Retina (tissue), 1 donor: Measurements from ENCODE around the gene CD101.

Experiments
- DNase-seq: peaks from one replicate; pipeline ENCODE4 v3.0.0-alpha.2; 2016

Gene CD101

DNA sequence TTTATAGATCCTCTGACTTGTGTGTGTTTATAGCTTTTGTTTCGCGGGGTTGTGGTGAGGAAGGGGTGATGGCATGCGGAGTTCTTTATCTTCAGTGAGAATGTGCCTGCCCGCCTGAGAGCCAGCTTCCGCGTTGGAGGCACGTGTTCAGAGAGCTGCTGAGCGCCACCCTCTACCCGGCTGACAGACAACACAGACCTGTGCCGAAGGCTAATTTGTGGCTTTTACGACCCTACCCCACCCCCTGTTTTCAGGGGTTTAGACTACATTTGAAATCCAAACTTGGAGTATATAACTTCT lies 14.4 kb upstream of the CD101 start:
- no peak for DNase-seq

DNA sequence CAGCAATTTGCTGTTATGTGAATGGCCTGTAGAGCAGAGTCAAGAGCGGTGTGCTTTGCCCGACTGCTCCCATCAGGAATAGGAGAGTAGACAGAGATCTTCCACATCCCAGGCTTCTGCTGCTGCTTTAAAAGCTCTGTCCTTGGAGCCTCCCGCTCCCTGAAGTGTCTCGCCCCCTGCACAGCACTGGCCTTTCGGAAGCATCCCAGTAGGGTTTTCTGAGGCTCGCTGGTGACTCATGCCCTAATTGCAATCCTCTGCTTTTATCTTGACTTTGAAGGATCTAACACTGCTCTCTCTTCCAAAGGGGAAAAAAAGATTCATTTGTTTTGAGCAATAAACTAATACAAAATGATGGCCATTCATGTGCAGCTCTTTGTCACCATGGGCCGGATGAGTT lies 13.3 kb upstream of the CD101 start:
- DNase-seq, result no peak

DNA sequence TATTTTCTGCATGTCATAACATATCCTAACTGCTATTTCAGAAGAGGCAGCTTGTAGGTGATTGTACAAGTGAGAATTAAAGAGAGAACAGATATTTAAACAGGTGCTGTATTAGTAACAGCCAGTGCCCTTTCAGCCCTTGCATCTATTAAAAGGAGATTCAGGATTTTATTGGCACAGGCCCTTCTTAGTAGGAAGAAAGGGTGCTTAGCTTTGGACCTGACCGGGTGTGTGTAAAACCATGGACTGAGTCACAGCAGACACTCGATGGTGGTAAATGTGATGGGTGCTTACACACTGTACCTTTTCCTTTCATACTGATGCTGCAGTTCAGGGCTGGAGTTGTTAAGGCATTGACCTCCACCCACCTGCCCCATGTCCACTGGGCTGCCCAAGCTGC lies 12.7 kb upstream of the CD101 start:
- DNase-seq, result no peak

DNA sequence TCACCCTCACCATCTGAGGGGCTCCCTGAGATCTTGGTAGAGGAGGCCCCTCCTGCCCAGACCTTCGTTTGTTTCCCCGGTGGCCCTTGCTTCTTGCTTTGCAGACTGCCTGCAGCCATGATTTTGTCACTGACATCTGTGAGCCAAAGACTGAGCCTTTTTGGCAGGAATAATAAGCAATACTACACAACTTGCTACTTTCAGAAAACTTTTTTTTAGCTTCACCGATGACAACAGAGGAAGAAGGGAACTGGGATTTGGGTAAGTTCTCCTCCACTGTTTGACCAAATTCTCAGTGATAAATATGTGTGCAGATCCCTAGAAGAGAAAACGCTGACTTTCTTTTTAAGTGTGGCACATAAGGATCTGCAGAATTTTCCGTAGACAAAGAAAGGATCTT lies 11.7 kb upstream of the CD101 start:
- DNase-seq, result no peak

DNA sequence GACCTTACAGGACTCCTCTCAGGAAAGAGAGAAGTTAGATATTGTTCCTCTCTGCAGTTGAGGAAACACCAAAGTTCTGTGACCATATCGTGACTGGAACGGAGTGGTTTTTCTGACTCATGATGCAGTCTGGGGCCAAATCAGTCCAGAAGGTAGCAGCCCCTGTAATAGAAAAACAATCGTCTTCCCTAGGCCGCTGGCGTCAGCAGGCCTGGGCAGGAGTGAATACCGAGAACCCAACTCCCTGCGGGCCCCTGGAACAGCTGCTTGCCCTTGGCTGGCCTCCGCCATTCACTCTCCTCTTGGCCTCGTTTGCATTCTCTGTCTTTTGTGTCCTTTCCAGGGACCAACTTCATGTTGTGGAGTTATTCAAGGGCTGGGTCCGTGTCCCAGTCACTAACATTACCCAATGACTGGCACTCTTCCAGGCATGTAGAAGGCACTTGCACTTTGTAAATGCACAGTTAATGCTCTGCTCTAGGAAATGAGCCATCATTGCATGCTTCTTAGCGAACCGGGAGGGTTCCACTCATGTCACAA lies 10.9 kb upstream of the CD101 start:
- no peak for DNase-seq

DNA sequence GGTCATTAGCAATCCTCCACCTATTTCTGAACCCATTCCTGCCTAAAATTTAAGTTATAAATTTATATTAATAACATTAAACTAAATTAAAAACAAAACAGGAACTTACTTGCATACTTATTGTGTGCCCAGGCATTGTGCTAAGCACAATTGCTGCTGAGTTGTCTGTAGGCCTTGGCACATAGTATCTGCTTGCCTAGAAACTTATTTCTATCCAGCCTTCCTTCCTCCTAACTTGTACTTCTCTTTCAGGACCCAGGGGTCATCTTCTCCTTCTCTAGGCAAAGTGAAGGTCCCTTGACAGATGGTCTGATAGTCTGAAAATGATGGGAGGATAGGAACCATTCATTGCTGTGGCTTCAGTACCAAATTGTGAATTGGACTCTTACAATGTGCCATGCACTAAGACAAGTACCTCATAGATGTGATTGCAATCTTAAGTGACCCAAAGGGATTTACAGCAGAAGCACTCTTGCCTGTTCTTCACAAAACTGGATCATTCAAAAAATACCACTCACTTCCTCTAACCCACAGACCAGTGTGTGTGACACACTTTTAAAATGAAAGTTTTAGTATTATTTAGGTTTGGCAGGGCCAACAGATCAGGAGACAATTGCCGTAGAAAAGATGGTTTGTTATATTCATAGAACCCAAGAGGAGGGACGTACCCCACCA lies 10.3 kb upstream of the CD101 start:
- DNase-seq, result no peak

DNA sequence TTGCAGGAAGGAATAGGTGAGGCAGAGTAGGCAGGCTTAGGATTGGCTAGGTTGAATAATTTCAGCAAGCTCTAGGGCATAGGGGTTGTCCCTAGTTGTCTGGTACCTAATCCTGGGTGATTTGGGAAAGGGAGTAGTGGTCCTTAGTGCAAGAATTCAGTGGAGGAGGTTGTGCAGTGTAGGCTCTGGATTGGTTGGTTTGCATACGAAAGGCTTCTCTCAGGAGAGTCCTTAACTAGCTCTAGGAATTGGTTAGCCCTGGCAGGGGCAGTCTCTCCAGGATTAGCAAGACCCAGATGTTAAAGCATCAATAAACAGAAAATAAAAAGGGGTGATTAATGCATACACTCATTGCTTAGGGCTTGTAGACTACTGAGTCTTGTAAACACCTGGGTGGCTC lies 9.6 kb upstream of the CD101 start:
- no peak for DNase-seq

DNA sequence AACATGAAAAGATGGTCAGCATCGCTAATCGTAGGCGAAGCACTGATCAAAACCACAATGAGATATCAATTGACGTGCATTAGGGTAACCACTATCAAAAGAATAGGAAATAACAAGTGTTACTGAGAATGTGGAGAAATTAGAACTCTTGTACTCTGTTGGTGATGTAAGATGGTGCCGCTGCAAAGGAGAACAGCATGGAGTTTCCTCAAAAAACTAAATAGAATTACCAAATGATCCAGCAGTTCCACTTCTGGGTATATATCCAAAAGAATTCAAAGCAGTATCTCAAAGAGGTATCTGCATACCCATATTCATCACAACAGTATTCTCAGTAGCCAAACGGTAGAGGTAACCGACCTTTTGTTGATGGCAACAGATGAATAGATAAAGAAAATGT lies 8.3 kb upstream of the CD101 start:
- no peak for DNase-seq

DNA sequence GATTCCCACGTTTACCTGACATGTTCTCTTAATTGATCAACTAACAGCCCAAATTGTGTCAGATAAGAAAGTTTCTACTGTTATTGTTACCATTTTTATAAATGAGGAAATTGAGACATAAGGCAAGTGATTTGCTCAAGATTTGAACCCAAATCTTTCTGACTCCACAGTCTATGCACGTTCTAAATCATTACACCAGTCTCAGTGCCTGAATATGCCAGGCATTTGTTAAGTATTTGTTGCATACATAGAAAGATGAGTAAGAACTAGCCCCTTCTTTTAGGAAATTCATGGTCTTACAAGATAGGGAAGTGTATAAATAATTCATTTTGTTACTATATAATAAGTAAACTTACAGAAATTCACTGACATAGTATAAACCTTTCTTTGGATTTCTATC lies 7.1 kb upstream of the CD101 start:
- DNase-seq, result no peak

DNA sequence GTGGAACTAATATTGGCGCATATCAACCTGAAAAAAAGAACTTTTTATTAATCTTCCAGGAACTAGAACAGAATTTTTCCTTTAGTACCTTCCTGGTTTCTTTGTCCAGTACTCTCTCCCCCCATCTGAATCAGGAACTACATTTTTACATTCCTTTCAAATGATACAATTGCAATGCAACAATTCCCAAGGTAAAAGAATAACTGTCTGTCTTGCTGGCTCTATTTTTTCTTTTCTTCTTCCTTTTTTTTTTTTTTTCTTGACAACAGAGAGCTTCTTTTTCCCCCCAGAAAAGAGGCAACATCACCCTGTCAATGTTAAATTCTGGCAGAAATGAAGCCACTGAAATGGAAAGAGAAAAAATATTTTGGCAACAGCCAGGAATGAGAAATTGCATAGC lies 4.5 kb upstream of the CD101 start:
- DNase-seq, result no peak

DNA sequence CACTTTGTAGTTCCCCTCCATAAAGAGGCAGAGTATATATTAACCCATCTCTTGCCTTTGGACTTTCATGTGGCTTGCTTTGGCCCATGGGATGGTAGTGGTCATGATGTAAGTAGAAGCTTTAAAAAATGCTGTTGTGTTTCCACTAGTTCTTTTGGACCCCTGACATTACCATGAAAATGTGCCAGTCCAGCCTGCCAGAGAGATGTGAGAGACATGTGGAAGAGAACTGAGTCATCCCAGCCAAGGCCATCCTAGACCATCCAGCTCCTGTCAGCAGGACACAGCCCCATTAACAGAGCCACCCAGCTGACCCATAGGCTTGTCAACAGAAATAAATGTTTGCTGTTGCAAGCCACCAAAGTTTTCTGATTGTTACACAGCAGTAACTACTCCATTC lies 3.9 kb upstream of the CD101 start:
- DNase-seq, result no peak

DNA sequence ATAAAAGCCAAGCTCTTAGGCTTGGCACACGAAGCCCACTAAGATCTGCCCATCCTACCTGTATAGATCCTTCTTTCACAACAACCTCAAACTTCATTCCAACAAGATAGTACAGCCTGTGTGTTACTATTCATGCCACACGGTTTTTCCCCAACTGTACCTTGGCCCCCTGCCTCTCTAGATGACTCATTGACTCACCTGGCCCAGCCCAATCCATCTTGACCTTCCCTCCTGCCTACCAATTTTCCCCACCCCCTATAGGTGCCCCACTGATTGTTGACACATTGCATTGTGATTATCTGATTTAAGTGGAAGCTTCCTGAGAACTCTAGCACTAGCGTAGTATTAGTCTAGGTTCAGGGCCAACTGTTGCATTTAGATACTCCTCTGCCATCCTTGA lies 2.0 kb upstream of the CD101 start:
- DNase-seq, result no peak

DNA sequence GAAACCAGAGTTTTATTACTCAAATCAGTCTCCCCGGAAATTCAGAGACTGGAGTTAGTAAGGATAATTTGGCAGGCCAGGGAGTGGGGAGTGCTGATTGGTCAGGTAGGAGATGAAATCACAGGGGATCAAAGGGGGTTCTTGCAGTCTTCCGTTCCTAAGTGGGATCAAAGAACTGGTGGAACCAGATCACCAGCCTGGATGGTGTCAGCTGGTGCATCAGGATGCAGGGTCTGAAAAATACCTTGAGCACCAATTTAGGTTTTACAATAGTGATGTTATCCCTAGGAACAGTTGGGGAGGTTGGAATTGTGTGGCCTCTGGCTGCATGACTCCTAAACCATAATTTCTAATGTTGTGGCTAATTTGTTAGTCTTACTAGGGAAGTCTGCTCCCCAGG lies 1.4 kb upstream of the CD101 start:
- no peak for DNase-seq

DNA sequence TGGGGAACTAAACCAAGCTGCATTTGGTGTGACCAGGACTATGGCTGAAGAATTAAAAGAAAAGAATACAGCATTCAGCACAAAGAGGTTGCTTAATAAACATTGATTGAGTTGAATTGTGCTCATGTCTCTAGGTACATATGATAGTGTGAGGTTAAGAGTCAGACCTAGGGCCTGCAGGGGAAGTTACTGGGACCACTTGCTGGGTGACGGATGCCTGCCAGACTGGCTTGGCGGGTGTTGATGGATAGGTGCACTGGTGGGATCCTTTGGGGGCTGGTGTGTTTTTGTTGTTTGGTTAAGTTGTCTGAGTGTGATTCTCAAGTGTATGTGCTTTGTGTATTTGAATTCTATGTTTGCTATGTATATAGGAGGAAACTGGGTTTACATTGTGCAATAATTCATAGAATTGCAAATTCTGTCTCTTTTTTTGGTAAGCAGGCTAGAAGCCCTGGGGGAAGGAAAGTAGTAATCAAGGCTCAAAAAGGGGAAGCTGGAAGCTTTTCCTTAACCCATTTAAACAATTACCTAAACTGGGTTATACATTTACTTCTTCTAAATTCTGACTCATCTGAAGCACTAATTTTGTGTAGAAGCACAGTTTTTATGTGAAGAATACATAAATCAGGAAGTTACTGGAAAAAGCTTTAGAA lies 1.8 kb downstream of the CD101 start:
- DNase-seq, result no peak

DNA sequence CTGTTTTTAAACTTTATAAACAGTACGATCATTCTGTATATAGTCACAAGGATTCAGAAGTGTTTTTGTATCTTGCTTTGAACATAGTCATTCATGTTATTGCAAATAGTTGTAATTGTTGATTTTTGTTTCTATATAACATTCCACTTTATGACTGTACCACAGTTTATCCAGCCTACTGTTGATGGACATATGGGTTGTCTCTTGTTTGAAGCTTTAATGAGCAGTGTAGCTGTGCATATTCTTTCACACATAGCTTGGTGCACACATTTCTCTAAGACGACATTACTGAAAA lies 6.1 kb downstream of the CD101 start:
- DNase-seq, result no peak

DNA sequence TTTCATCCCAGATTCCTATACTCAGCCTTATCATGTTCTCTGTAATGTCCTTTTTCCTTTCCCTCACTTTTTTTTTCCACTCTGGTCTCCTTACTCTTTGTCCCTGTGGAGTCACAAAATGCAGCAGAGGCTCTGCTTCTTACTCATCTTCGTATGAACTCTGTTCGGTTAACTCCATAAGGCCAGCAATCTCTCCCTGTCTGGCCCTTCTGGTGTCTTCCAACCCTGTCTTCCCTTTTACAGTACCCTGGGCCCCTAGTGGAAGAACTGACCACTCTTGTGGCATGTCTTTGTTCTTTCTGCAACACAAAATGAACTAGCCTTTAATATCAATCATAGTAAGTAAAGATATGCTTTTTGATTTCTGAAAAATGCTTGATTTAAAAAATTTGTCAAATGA lies 7.1 kb downstream of the CD101 start:
- DNase-seq, result no peak

DNA sequence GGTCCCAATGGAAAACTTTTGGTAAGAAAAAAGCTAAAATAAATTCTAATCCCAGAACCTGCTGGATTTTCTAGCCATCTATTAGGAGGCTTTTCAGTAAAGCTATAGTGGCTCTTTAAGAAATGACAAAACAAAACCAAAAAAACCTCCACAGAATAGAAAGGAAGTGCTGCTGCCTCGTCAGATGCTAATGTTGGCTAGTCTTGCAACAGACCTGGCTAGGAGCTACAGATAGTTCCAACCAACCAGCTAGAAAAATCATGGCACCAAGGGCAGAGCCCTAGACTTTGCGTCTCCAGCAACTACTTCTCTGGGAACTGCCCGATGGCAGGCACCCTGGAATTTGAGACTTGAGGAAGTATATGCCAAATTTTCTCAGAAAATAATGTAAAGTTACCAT lies 7.6 kb downstream of the CD101 start:
- DNase-seq, result no peak

DNA sequence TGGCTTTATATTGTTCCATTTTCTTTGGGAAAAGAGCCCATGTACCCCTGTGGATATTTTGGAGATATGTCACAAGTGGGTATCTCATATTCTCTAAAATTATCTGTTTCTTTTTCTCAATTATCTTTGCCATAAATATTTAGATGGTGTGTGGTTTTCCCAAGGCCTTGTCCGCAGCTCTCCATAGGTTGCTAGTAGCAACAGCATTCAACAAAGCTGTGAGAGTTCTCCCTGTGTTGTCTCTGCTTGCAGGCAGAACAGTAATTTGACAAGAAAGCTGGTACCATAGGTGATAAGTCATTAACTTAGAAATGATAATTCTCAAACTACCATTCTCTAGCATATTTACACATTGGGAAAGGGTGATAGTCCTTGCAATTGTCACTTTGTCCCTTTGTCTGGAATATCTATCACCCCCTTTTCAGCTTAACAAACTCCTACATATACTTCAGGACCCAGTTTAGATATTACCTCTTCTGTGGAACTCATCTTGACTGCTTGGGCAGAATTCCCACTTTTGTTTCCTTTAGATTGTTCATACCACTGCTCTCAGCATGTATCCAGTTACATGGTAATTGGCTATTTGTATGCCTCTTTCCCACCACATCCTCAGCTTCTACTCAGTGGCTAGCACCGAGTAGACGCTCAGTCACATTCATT lies 8.9 kb downstream of the CD101 start:
- DNase-seq, result no peak

DNA sequence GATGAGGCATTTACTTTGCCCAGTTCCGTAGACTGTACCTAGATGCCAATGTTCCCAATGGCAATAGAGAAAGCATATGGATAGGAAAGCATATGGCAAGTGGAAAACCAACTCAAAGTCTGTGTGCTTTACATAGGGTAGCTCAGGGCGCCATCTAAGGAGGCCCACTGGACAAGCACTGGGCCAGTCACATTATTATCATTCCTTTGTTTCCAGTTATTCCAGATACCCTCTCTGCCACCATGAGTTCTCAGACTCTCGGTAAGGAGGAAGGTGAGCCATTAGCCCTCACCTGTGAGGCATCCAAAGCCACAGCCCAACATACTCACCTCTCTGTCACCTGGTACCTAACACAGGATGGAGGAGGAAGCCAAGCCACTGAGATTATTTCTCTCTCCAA lies 9.8 kb downstream of the CD101 start:
- DNase-seq, result no peak

DNA sequence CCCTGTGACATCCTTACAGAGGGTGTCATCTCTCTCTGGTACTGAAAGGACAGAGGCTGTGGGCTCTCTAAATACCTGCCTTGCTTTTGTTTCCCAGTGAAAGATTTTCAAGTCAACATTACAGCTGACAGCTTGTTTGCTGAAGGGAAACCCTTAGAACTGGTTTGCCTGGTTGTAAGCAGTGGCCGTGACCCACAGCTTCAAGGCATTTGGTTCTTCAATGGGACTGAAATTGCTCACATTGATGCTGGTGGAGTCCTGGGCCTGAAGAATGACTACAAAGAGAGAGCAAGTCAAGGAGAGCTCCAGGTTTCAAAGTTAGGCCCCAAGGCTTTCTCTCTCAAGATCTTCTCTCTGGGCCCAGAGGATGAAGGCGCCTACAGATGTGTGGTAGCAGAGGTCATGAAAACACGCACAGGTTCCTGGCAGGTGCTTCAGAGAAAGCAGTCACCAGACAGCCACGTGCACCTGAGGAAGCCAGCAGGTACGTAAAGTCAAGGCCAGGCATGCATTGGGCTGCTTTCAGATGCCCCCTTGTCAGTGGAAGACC lies 11.8 kb downstream of the CD101 start:
- DNase-seq, result no peak

DNA sequence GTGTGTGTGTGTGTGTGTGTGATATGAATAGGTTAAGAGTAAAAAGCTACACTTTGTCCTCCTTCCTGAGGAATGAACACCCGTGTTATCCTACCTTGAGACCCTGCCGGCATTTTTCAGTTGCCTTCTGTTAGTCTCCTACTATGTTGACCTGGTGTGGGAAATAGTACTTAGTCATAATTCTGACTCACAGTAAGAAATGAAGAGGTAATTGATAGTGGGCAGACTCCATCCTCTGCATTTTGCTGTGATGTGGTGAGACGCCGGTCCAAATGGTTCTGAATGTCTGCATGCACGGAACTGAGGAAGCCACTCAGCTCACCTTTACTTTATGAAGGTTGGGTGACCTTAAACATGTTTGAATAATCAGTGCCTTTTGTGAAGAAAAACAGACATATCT lies 12.6 kb downstream of the CD101 start:
- no peak for DNase-seq

DNA sequence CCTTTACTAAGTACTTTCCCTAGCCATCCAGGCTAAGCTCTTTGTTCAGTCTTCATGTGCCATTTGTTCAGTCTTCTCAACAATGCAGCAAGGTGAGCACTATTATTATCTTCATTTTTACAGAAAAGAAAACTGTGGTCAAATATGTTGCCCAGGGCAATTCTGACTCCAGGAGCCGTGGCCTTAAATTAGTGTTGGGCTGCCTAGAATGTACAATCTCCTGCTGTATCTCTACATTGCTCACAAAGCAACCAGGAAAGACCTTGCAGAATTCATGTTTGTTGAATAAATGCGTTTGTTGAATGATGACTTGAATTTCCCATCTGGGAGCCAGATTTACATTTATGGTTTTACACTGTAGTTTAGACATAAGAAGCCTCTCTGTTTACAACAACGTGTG lies 14.2 kb downstream of the CD101 start:
- DNase-seq, result no peak

DNA sequence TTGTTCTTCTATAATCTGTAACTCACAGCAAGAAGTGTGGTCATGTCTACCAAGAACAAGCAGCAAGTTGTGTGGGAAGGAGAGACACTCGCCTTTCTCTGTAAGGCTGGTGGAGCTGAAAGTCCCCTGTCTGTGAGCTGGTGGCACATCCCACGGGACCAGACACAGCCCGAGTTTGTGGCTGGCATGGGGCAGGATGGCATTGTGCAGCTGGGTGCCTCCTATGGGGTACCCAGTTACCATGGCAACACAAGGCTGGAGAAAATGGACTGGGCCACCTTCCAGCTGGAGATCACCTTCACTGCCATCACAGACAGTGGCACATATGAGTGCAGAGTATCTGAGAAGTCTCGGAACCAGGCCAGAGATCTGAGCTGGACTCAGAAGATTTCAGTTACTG lies 15.5 kb downstream of the CD101 start:
- DNase-seq, result peak; percentile 4

DNA sequence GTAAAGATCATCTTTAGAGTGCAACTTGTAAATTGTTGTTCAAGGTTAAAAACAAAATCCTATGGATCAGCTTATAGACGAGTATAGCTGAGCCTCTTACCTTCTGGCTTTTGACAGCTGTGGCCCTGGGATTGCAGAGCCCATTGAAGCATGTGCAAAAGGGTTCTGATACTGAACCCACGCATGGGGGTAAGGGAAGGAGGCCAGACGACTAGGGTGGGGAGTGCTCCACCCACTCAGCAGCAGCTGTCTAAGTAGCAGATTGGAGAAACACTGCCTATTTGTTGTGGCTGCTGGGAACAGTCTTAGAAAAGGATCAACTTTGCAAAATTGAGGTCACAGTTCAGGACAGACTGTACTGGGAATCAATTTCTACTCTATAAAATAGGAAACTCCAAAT lies 16.1 kb downstream of the CD101 start:
- DNase-seq, result peak; percentile 10
